SKM-1 treated with dmso at 0.1 percent for 144 hours (cell line): ENCODE measurements around the gene RERG.
"Not testable (repeated sequence)": the region's sequence is repeated elsewhere in the genome, so short reads cannot be mapped to it uniquely, and the experiment has no call there.

Experiments used
- DNase-seq: peaks from one replicate; lab custom pipeline; 2025; ENCODE audit not compliant: unreplicated experiment; lab: John Stamatoyannopoulos, UW

RERG gene

GRCh38 chr12:15220915-15221885, at the start of gene RERG:
RERG (minus strand) TSS chr12:15221417; CDS start chr12:15217489, 3,928 bp downstream.
- DNase-seq = no peak

- DNase-seq = no peak
These were observed 49.4 kb upstream of the RERG start for GRCh38 chr12:15270591-15270990.

DNA sequence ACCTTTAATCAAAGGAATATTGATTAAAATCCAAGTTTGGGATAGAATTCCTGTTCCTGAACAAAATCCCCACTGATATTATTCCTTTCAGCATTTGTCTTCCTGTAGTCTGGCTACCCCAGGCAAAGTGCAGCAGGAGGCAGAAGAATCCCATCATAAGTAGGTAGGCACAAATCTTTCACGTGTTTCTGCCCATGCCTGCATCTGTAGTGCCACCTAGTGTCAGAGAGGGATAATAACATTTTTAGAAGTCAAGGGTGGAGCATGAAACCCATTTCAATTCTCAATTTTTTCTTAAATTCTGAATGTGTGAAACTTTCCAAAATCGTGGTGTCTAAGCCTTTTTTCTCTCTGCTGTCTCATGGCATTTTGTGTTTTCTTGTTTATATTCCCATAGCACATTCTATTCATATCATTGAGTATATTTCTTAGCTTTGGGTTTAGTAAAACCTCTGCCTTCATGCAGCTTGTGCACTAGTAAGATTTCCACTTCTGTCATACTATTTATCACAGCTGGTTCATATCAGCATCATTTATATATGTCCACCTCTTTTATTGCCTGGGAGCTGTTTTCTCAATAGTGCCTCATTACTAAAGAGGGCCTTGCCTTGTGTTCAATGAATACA, 47.8 kb upstream of the RERG start:
- DNase-seq = peak; percentile 35

GRCh38 chr12:15268309-15268708, 47.1 kb upstream of the RERG start:
- DNase-seq = no peak

GRCh38 chr12:15265875-15266274, 44.7 kb upstream of the RERG start:
- no peak for DNase-seq

DNA sequence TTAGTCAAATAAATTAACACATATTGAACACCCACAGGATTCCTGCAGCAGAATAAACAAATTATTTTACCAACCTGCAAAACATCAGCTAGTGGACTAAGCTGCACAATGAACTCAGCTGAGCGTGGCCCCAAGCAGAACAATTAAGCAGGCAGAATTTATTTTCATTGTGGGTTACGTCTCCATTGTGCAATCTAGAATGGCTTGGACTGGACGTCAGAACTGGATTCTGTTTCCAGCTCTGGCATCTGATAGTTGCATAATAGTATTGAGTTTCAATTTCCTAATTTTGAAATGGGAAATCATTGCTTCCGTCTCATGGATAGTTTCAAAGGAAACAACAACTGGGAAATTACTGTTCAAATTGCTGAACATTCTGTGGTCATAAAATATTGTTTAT, 35.5 kb upstream of the RERG start:
- no peak for DNase-seq

GRCh38 chr12:15253990-15254389, 32.8 kb upstream of the RERG start:
- no peak for DNase-seq

GRCh38 chr12:15244926-15245325, 23.7 kb upstream of the RERG start:
- DNase-seq = no peak

- DNase-seq = no peak
These were observed 23.1 kb upstream of the RERG start for GRCh38 chr12:15244341-15244740.

DNA sequence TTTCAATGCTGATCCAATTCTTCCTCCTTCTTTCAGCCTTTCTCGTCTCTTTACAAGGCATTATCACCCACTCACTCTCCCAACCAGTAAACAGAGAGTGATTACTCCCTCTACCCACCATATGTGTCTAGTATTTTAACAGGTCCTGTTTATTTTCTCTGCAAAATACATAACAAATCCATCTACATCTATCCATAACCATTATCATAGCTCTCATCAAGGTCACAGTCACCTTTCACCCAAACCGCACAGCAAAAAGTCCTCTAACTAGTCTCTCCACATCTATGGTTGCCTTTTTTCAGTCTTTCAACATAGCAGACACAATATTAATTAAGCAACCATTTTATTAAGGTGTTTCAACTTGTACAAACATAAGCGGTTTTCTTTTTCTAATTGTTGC, 21.9 kb upstream of the RERG start:
- no peak for DNase-seq

GRCh38 chr12:15240898-15241297, 19.7 kb upstream of the RERG start:
- no peak for DNase-seq

GRCh38 chr12:15234508-15234907, 13.3 kb upstream of the RERG start:
- no peak for DNase-seq

- no peak for DNase-seq
These were observed 12.8 kb upstream of the RERG start for GRCh38 chr12:15234011-15234410.

DNA sequence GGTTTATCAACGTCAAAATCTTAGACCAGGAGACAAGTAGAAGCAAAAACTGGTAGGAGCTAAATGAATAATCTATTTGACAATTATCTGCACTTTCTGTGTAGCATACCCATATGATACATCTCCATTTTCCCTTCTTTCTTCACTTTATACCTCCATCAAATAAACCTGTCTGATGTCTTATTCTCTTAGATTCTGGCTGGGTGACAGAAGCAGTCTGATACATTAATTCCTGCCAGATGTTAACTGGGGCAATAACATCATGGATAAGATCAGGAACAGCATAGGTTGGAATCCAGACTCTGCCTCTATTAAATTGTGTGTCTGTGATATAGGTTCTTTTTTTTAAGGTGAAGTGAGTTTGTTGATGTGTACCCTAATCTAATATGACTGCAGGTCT, 11.7 kb upstream of the RERG start:
- no peak for DNase-seq

DNA sequence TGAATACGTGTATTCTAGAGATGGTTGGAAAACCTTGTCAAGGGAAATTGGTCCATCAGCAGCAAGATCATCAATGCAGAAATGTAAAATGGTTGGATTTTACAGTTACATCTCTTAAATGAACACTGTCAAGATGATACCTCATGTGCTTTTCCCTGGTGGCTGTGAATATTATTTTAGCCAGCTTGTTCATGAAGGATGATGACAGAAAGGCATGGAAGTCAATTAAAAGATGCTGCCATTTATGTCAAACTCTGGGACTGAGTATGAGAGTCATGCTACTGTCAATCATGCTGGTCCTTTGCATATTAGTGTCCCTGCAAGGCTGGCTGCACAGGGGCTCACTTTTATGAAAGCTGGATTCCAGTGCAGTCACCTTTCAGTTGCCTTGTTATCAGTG, 10.3 kb upstream of the RERG start:
- DNase-seq = no peak

DNA sequence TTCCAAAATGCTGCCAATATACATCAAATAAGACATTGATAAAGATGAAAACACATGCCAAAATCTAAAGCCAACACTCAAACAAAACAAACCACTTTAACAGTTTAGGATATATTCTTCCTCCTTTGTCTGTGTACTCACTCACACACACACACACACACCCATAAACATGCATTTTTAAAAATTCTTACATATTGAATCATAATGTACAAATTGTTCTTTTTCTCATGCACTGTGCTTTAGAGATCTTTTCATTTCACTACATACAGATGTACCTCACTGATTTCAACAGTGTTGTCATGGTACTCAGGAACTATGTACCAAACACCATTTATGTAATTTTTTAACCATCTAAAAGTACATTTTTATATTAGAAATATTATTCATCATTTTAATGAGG, 9.5 kb upstream of the RERG start:
- no peak for DNase-seq

DNA sequence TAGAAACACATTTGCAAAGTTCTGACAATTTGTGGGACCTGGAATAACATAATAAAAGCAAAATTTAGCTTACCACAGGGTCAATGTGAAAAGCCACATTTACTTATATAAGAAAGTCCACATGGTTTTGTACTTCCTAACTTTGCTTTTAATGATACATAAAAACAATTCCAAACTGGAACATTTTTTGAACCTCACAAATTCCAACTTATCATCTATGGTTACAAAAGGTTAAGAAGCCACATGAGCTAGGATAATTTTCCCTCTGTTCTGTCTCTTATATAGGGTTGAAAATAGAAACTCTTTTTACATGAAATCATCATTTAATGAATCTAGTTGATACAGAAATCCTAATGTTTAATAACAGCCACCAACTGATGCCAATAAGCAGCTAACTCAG, 8.9 kb upstream of the RERG start:
- DNase-seq = no peak

GRCh38 chr12:15227004-15227679, 5.9 kb upstream of the RERG start:
- DNase-seq = no peak

DNA sequence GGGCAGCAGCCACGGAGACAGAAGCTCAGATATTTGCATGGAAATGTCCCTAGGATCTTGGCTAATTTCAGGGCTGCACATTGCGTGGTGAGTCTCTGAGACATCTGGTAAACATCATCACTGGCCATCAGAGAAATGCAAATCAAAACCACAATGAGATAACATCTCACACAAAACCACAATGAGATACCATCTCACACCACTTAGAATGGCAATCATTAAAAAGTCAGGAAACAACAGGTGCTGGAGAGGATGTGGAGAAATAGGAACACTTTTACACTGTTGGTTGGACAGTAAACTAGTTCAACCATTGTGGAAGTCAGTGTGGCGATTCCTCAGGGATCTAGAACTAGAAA, 4.6 kb upstream of the RERG start:
- DNase-seq = not testable (repeated sequence)

- DNase-seq = no peak
These were observed 4.1 kb upstream of the RERG start for GRCh38 chr12:15225136-15225862.

DNA sequence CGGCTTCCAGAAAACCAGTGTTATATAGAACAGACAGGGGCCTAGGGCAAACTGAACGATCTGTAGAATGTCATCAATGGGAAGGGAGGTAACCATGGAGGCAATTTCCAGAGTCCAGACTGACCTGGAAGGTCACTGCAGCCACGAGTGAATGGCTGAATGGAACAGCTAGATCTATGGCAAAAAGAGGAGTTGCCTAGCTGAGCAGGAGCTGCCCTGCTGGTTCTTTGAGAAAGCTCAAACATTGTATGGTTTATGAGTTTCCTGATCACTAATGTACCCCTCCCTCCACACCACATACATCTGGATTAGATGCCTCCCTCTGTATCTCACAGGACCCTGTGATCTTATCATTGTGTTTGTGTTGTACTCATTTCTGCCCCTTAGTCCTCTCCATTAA, 1.0 kb upstream of the RERG start:
- DNase-seq = no peak
